22Rv1 (cell line): ENCODE measurements around the gene PTX3.

Experiments used
- CTCF ChIP-seq: fragments of 450-650 bp; IDR thresholded peaks from 2 replicates; pipeline ENCODE4 v1.5.1; 2017; ENCODE audit warnings: mild to moderate bottlenecking
- ZFX ChIP-seq: fragments of 450-650 bp; IDR thresholded peaks from 2 replicates; pipeline ENCODE4 v1.6.1; 2017; ENCODE audit warnings: antibody characterized with exemption, borderline replicate concordance

DNA sequence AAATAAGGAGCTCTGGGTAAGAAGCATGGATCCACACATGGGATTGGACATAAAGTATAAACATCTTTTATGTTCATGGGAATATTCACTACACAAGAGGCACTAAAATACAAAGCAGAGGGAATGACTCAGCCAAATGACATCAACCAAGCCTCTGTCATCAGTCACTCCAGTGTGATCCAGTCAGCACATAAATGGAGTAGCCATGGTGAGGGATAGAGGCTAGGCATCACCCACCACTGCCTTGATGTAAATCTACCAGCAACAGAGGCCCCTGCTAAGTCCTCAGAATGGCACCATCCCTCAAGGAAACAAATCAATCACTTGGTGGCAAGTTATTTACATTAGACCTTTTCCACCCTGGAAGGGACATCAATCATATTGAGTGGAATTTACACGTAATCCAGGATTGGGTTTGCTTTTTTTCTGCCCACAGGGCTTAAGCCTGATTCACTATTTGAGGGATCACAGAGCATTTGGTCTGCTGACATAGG is 39.3 kb downstream of the PTX3 start:
- TF ChIP-seq CTCF (no peak), ZFX (no peak)
